Midbrain (tissue), 1 donor: ENCODE results near the gene KCNK10.
"Not testable (repeated sequence)": the region's sequence is repeated elsewhere in the genome, so short reads cannot be mapped to it uniquely, and the experiment has no call there.

Source experiments
- DNase-seq: peaks from one replicate; lab custom pipeline; 2025; lab: John Stamatoyannopoulos, UW

Gene KCNK10

DNA sequence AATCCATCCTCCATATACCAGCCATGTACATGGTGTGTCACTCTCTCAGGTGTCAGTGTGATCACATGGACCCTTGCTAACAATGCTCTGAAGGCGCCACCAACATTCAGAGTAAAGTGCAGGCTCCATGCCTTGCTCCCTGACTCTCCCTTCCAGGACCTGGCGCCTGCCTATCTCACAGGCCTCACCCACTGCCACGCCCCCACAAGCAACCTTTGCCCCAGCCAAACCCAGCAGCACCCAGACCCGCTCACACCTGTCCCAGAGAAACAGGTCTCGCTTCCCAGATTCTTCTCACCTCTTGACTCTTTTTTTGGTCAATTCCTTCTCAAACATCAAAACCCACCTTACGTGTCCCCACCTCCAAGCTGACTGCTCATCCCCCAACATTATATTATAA lies 52.3 kb downstream of the KCNK10 start:
- no peak for DNase-seq

DNA sequence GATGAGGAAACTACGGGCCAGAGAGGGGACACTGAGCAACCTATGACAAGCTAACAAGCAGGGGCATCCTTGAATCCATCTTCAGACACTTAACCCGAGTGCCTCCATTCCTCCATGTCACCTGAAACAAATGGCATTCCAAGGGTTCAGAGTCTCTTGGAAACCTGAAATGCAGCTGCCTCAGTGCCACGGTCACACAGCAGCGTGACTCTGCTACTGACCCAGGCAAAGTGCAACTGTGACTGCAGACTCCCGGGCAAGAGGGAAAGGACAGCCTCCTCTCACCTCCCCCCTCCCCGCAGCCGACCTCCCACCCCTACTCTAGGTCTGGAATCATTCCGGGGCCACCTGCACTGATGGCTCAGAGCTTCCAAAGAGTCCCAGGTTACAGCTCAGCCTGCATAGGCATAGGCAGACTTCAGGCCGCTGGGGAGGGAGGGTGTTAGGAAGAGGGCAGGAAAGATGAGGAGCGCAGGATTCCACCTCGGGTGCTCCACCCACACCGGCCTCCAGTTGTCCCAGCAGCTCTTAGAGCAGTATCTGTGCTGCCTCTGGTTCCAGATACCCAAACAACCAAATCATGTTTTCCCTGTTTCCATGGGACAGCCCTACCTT lies 53.2 kb downstream of the KCNK10 start:
- DNase-seq, result no peak

DNA sequence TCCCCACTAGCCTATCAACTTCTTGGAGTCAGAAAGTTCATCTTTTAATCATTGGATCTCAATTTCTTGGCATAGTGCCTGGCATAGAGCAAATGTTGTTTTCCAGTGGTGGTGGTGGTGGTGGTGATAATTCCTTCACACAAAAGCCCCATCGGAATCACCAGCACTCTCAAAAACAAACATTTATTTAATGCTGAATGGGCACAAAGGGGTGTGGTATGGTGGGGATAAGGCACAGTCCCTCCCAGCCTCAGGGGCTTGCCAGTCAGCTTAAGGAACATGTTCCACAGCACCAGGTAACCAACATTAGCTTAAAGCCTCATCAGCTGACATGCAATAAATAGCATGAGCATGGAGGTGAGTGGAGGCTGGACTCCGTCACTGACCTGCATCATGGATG lies 56.6 kb downstream of the KCNK10 start:
- DNase-seq, result no peak

DNA sequence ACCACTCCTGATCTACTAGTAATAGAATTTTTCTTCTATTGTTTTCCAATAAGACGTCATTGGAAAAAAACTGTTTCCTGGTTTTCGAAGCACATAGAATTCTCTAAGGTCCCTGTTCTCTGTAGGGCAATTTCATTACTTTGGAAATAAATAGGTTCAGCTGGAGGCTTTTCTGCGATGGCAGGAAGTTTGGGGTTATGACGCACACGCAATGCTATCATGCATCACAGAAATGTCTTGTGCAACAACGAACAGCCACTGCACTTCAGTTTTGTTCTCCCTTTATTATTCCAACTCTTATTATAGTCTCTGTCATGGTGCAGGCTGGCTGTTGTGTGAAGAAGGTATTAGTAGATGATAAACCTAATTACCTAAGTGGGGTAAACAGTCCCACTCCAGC lies 59.0 kb downstream of the KCNK10 start:
- DNase-seq, result no peak

DNA sequence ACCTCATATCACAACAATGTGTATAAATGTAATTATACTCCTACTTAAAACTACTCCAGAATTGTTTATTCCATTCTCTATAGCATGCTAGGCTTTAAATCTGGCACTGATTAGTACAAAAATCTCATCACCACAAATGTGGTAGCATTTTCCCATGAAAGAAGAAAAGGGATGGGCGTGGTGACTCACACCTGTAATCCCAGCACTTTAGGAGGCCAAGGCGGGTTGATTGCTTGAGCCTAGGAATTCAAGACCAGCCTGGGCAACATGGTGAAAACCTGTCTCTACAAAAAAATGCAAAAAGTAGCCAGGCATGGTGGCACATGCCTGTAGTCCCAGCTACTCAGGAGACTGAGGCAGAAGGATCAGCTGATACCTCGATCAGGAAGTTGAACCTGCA lies 61.8 kb downstream of the KCNK10 start:
- not testable (repeated sequence) for DNase-seq

DNA sequence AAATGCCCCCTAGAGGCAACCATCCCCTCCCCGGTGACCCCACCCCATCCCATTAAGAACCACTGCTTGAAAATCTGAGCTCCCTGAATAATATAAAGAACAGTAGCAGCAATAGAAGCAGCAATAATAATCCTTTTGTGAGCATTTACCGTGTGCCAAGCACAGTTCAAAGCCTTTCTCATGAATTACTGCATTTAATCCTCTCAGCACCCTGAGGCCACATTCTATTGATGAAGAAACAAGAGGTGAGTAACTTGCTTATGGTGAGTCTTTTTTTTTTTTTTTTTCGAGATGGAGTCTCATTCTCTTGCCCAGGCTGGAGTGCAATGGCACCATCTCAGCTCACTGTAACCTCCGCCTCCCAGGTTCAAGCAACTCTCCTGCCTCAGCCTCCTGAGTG lies 65.0 kb downstream of the KCNK10 start:
- no peak for DNase-seq

DNA sequence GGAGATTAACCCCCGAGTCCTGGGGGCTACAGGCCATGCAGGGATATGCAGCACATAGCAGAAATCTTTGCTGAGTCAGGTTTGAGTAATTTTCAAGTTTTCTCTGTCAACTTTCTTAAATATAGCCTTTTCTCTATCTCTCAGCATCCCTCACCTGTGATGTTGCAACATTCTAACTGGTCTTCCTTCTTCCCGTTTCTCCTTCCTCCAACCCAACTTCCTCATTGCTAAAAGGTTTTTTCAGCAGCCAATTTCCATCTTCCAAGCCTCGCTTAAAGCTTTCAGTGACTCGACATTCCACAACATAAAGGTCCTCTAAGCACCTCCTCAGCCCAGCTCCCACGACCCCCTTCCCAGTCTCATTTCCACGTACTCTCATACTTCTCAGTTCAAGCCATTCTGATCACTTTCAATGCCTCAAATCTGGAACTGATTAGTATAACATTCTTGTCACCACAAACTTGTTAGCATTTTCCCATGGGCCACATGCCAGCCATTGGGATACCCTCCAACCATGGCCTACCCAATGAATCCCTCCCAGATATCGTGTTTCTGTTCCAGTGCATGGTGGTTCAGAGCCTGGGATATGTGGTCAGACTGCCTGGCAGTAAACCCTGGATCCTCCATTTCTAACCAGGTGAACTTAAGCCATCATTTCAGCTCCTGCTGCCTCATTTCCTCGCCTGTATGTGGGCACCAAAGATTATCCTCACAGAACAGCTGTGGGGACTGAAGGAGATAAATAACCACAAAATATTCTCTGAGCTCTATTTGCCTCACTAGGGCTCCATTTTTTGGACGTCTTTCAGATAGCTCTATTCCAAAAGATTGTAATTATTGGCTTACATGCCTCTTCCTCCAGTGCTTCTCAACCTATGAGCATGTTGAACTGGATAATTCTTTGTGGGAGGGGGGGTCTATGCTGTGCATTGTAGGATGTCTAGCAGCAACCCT lies 65.8 kb downstream of the KCNK10 start:
- no peak for DNase-seq

DNA sequence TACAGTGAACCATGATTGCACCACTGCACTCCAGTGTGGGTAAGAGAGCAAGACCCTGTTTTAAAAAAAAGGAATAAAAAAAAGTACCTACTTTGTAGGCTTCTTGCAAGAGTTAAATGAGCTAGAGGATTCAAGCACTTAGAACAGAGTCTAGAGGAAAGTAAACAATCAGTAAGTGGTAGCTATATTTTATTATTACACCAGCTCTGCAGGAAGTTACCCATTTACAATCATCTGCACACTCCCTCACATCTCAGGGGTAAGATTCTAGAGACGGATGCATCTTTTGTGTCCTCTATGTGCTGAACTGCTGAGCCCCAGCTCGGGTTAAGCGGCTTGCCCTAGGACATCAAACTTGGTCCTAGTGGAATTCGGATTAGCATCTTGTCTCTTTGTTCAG lies 67.3 kb downstream of the KCNK10 start:
- DNase-seq, result no peak

DNA sequence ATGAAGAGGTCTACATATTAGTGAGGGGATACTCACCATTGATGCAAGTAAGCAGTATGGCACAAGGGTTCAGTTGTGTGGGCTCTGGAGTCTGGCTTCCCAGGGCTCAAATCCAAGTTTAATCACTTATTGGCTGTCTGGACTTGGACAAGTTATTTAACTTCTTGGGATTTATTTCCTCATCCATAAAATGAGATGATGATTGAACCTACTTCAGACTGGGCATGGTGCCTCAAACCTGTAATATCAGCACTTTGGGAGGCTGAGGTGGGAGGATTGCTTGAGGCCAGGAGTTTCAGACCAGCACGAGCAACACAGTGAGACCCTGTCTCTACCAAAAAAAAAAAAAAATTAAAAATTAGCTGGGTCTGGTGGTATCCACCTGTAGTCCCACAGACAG lies 67.9 kb downstream of the KCNK10 start:
- DNase-seq, result no peak

DNA sequence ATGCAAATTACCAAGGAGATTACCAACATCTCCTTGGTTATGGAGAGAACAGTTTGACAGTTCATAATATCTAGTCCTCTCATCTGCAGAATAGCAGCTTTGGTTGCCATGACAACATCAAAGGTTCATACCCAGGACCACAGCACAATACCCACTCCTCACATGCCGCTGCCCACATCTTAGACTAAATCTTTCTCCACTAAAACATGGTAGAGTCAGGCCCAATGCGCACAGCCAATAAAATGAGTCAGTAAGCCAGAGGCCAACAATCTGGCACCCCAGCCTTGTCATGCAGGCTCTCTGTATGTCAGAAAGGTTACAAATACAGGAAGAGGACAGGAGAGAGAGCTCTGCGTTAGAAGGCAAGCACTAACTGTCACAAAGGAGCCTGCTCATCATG lies 70.6 kb downstream of the KCNK10 start:
- DNase-seq, result no peak

DNA sequence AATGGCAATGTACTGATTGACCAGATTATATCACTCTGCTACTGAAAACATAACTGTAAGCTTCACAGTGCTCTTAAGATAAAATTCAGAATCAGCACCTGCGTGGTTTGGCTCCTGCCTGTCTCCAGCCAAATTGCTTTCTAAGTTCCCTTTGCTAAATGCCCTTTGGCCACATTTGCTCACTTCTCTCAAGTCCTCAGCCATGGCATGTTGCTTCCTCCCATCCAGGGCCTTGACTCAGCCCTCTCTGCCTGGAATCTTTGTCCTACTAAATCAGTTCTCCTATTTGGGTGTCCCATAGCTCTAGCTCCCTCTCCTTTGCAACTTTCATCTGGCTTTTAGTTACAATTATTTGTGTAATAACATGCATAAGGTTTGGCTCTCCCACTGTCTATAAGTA lies 71.4 kb downstream of the KCNK10 start:
- DNase-seq, result no peak

DNA sequence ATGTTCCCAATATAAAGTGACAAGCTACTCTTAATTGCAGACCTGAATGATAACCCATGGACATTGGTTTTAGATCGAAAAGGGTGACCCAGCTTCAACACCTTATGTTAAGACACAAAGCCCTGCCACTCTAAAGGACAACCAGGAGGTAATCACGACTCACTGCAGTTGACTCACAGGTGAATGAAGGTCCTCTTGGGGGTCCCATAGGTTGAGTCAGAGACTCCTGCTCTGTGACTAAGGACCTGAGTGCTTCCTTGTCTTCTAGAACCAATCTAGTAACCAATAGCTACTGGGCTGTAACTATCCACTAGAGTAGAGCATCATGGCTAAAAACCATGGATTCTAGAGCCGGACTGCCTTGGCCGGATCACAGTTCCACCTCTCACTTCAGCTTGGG lies 73.8 kb downstream of the KCNK10 start:
- DNase-seq, result no peak

DNA sequence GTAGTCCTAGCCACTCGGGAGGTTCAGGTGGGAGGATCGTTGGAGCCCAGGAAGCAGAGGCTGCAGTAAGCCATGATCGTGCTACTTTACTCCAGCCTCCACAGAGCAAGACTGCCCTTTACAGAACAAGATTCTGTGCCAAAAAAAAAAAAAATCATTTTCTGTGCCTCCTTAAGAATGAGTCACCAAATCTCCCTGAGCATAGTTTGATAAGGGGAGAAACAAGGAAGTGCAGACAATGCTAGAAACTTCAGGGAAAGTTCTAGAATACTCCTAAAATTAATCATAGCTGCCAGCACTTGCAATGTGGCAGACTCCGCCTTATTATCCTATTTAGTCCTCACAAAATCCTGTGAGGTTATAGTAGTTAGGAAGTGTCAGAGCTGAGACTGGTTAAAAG lies 74.5 kb downstream of the KCNK10 start:
- DNase-seq, result no peak

DNA sequence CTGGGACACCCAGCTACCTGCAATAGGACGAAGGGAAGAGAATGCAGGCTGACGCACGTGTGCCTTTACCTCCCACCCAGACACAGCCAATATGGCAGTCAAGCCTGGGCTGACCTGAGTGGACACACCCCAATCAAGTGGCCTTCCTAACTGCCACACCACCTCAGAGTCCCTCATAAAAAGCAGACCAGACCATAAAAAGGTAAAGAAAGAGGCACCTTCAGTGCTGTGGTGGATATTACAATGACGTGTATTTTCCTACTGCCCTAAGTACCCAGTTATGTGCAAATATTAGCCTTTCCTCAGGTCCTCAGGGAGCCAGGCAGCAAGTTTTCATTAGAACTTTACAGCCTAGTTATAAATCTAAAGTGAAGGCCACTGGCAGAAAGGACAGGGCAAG lies 75.8 kb downstream of the KCNK10 start:
- no peak for DNase-seq

DNA sequence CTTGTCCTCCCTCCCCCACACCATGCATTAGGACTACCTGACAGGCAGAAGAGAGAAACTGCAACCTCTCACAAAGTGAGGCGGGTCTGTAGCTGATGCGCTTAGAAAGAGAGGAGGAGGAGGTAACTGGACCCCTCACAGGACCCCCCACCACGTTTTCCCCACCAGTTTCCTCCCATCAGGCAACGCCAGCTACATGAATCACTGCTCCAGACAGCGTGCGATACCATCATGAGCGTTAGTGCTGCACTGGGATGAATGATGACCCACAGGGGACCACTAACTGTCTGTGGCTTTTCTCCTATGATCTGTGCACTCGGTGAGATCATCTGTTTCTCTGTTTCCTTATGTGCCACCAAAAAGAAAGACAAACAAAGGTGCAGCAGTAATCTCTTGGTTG lies 77.7 kb downstream of the KCNK10 start:
- DNase-seq, result no peak

DNA sequence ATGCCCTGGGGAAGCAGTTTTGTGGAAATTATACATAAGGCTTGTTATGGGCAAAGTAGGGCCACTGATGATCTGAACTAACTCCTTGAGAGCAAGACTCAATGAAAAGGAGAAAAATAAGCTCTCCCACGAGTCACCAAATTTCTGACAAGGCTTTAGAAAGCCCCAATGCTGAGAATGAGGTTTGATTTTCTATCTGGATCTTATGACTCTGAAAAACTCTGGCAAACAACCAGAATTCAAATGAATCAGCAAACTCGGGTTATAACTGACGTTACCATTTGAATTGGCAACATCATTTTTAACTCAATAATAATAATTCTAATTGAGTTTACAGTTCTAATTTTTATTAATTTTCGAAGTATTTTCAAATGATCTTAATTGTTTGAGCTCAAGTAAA lies 79.1 kb downstream of the KCNK10 start:
- DNase-seq, result no peak

DNA sequence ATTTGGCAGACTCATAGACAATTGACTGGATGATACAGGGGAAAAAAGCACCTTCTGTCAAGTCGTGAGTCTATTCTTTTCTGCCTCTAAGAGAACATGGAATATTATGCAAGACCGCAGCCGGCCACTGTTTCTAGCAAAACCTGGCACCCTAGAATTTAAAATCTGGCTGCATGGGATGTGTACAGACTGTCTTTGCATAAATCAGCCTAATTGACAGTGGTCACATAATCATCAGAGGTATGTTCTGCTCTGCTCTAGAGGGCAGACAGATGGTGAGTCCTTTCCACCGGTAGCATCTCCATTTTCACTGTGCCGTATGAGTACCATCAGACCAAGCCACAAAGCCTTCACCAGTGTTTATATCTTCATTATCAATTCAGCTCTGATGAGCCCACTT lies 80.6 kb downstream of the KCNK10 start:
- no peak for DNase-seq

DNA sequence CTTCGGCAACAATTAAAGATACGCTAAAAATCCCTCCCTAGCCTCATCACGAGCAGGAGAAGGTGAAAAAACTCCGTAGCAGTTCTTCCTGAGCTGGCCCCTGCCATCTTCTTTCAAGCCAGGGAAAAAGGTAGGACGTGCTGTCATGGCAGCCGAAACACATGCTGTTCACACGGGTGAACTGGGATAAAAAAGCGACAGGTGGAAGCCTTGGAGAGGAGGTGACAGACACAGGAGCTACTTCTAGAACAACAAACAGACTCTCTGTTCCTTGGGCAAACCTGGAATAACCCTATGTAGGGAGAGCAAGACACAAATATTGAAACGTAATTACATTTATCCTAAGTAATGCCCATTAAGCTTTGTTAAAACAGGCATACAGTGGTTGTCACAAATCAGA lies 81.3 kb downstream of the KCNK10 start:
- no peak for DNase-seq

DNA sequence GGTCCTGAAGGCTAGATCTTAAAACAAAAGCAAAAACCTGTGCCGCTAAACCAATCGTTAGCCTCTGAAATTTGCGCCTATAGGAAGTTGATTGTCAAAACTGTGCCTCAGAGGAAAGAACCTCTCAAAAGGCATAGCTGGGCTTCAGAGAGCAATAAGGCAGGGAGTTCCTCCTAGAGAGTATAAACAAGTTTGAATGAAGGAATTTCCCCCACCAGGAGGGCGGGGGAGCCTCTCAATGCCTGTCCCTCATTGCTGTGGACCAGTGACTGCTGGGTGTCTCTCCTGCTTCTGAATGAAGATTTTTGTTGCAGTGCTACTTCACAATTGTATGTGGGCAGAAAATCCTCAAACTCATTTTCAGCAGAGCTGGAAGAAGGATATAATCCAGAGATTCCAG lies 88.6 kb downstream of the KCNK10 start:
- DNase-seq, result no peak

DNA sequence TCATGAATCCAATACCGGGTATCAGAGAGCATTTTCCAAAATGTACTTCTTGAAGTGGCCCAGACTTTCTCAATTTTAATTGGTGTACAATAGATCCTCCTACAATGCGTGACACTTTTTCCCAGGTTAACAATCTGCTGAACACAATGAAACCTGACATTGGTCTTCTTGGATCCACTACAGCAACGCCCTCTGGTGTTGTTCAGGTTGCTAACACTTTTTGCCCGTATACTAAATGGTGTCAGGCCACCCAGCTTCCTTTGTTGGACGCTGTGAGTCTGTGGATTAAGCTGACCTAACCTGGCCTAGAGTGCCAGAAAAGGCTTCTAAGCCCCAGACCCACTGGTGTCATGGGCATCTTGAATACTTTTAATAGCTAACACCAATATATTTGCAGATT lies 89.2 kb downstream of the KCNK10 start:
- DNase-seq, result no peak

DNA sequence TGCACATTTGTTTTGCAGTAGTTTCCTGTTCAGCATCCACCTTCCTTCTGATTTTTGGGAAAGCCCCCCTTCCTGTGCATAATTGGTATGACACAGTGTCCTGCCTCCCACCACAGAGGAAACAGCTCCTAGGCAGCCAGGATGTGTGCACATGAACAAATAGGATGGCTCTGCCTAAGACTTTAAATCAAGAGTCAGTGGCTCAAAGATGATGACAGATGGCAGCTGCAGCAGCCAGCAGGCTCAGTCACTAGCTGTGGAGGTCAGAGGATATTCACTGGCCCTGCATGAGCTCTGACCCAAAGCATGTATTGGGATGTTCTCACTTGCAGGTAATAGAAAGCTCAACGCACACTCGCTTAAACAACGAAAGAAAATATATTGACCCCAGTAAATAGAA lies 90.3 kb downstream of the KCNK10 start:
- DNase-seq, result no peak

DNA sequence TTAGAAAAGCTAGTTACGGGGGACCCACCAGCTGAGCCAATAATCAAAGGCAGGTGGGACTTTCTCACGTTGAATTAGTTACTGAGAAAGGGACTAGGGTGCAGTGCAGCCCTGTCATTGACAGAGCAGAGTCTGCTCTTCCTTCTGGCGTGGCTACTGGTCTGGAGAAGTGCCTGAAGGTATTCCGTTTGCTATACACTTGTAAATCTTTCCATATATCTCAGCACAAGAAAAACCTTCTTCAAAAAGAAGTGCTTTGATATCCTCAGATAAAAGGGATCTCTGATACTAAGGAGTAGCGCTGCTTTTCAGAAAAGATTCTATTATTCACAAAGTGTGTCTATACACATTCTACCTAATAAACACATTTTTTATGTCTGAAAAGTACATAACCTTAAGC lies 91.5 kb downstream of the KCNK10 start:
- no peak for DNase-seq

DNA sequence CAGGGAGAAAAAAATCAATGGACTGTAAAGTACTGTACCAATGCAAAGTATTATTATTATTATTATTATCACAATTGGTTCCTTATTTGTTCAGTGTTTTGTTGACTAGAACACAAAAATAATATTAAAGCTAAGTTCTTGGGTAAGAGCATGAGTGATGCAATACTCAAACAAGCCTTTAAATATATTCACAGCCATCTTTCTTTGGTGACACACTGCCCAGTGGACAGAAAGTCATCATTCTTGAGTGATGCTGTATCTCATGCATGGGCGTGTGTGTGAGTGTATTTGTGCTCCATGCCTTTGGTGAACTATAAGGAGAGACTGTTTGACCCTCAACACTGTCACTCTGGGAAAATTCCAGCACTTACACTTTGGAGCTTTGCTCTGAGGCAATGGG lies 93.6 kb downstream of the KCNK10 start:
- no peak for DNase-seq
